Uterus (tissue), 4 donors: Measurements from ENCODE around the gene MCUR1. TPM values are rescaled to one million over a fixed set of nuclear protein-coding genes. Genes with fewer than 3 reads are reported as not detected.

ENCODE experiments used
- DNase-seq, 2 donors: peaks; one replicate each; pipeline ENCODE4 v3.0.0-alpha.2; 2019 to 2020
- H3K27ac ChIP-seq, 2 donors: fragments of 200-600 bp; sonication (generic); 1 replicate in 1 of 2; 2 replicates in 1 of 2; pipeline ENCODE4 v1.5.1; 2016 to 2018
- H3K27me3 ChIP-seq, 2 donors: fragments of 200-600 bp; sonication (generic); one replicate each; pipeline ENCODE4 v1.5.1; 2018 to 2019; ENCODE audit warnings: control low read depth in 1 of 2
- H3K36me3 ChIP-seq, 2 donors: fragments of 200-600 bp; sonication (generic); one replicate each; pipeline ENCODE4 v1.5.1; 2019; ENCODE audit warnings: control low read depth in 1 of 2
- H3K4me1 ChIP-seq, 2 donors: fragments of 200-600 bp; sonication (generic); one replicate each; pipeline ENCODE4 v1.5.1; 2018 to 2019; ENCODE audit warnings: control low read depth in 1 of 2
- H3K4me3 ChIP-seq, 2 donors: fragments of 200-600 bp; sonication (generic); 1 replicate in 1 of 2; 2 replicates in 1 of 2; pipeline ENCODE4 v1.5.1; 2018 to 2019; ENCODE audit warnings: mild to moderate bottlenecking in 1 of 2
- H3K9me3 ChIP-seq, 2 donors: fragments of 200-600 bp; sonication (generic); one replicate each; pipeline ENCODE4 v1.5.1; 2019; ENCODE audit warnings: control low read depth in 1 of 2
- POLR2A ChIP-seq, 2 donors: fragments of 450-650 bp; IDR thresholded peaks; one replicate each; pipeline ENCODE4 v1.6.1; 2016; ENCODE audit warnings: antibody characterized with exemption in 2 of 2, mild to moderate bottlenecking in 1 of 2, moderate library complexity in 1 of 2
- intact Hi-C: fragments of 100-400 bp; cut with DNase I; formaldehyde crosslinking; loops from one replicate; pipeline ENCODE4 v1.15.1; 2023; ENCODE audit warnings: low total_unique reads
- total RNA-seq, 4 donors: library from RNA; depleted of rRNA in 3 of 4; stranded (reverse); fragments of >200 nt in 3 of 4; gene quantifications; one replicate each; pipeline versions ENCODE4 v1.1.0 to v1.2.4, GENCODE V29; 2014 to 2023
- TF ChIP-seq, protein P1 (sequence below), 4 experiments: fragments of 200-600 bp in 2 of 4; fragments of 450-650 bp in 2 of 4; sonication (generic) in 2 of 4; IDR thresholded peaks; one replicate each; pipeline ENCODE4 v1.5.1; 2016 to 2019; ENCODE audit warnings: antibody characterized with exemption in 4 of 4, mild to moderate bottlenecking in 2 of 4, moderate library complexity in 1 of 4
- donor health status: DM: yes; HTN: yes; CAD: no.

The MCUR1 gene
- total RNA-seq, 4 donors from 2014 or later, result 9.4 to 16.5 (median 13.3) TPM

DNA sequence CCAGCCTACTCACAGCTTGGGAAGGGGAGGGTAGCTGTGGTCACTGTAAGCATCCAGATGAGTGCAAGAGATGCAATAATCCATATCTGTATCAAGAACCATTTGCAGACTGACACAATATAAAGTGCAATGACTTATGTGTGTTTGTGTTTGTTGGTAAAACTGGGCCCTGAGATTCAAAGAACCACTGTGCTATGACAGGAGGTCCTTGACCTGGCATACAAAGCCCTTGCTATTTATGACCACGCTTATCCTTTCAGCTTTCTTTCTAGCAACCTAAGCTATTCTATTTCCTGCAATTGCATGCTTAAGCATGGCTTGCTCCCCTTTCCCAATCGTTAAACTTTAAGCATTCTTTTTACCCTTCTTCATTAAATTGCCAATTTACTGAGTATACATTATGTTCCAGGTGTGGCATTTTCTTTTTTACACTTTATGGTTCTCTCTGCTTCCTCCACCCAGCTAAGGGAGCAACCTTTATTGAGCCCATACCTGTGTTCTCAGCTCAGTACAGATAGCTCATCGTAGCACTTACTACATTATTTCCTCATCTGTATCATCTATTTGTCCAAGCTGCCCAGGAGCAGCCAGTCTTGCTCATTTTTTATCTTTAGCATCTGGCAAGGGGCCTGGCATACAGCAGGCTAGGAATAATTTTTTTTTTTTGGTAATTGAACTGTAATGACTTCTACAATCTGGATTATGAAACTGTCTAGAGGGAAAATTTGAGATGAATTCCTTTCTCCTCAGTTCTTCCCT lies 3.5 kb downstream of the MCUR1 start:
- intact Hi-C loops, result no loop called here
- DNase-seq, result no peak
- Histone ChIP-seq H3K36me3 (no peaks in the 10 kb centered on the region), H3K27ac (peak overlapping the region; percentile 33 to 67), H3K4me3 (no peak overlapping the region), H3K4me1 (no peaks in the 10 kb centered on the region), H3K9me3 (no peaks in the 10 kb centered on the region), H3K27me3 (no peaks in the 10 kb centered on the region)
- no peak for TF ChIP-seq POLR2A (IDR thresholded peaks at IDR 0.05)
- TF ChIP-seq, protein P1, sequence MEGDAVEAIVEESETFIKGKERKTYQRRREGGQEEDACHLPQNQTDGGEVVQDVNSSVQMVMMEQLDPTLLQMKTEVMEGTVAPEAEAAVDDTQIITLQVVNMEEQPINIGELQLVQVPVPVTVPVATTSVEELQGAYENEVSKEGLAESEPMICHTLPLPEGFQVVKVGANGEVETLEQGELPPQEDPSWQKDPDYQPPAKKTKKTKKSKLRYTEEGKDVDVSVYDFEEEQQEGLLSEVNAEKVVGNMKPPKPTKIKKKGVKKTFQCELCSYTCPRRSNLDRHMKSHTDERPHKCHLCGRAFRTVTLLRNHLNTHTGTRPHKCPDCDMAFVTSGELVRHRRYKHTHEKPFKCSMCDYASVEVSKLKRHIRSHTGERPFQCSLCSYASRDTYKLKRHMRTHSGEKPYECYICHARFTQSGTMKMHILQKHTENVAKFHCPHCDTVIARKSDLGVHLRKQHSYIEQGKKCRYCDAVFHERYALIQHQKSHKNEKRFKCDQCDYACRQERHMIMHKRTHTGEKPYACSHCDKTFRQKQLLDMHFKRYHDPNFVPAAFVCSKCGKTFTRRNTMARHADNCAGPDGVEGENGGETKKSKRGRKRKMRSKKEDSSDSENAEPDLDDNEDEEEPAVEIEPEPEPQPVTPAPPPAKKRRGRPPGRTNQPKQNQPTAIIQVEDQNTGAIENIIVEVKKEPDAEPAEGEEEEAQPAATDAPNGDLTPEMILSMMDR (IDR thresholded peaks at IDR 0.05), result no peak

DNA sequence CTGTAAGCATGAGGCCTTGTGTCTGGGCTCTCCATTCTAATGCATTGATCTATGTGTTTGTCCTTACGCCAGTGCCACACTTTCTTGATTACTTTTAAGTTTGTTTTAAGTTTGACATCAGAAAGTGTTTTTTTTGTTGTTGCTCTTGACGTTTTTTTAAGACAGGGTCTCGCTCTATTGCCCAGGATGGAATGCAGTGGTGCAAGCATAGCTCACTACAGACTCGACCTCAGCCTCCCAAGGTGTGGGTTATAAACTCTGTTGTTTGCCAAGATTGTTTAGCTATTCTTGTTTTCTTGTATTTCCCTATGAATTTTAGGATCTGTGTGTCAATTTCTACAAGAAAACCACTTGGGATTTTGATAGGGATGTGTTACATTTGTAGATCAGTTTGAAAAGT lies 5.6 kb downstream of the MCUR1 start:
- H3K27me3 ChIP-seq, result no peaks in the 10 kb centered on the region
- no peaks in the 10 kb centered on the region for H3K9me3 ChIP-seq
- H3K4me1 ChIP-seq, result no peaks in the 10 kb centered on the region
- no peak overlapping the region for H3K4me3 ChIP-seq
- intact Hi-C loops, result no loop called here
- TF ChIP-seq, protein P1 (IDR thresholded peaks at IDR 0.05), result no peak
- TF ChIP-seq POLR2A (IDR thresholded peaks at IDR 0.05), result no peak
- H3K27ac ChIP-seq, result no peak overlapping the region
- no peak for DNase-seq
- H3K36me3 ChIP-seq, result no peaks in the 10 kb centered on the region

DNA sequence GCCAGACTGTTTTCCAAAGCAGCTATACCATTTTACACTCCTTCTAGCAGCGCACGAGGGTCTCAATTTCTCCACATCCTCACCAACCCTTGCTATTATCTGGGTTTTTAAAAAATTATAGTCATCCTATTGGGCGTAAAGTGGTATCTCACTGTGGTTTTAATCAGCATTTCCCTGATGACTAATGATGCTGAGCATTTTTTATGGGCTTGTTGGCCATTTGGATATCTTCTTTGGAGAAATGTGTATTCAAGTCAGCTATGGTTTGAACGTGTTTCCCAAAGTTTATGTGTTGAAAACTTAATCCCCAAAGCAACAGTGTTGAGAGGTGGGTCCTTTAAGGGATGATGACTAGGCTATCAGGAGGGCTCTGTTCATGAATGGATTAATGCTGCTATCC lies 6.7 kb downstream of the MCUR1 start:
- DNase-seq, result no peak
- TF ChIP-seq, protein P1 (IDR thresholded peaks at IDR 0.05), result no peak
- no peak for TF ChIP-seq POLR2A (IDR thresholded peaks at IDR 0.05)
- Histone ChIP-seq H3K4me3 (no peak overlapping the region), H3K27ac (no peak overlapping the region), H3K36me3 (no peaks in the 10 kb centered on the region), H3K9me3 (no peaks in the 10 kb centered on the region), H3K27me3 (no peaks in the 10 kb centered on the region), H3K4me1 (no peaks in the 10 kb centered on the region)
- intact Hi-C loops, result no loop called here

DNA sequence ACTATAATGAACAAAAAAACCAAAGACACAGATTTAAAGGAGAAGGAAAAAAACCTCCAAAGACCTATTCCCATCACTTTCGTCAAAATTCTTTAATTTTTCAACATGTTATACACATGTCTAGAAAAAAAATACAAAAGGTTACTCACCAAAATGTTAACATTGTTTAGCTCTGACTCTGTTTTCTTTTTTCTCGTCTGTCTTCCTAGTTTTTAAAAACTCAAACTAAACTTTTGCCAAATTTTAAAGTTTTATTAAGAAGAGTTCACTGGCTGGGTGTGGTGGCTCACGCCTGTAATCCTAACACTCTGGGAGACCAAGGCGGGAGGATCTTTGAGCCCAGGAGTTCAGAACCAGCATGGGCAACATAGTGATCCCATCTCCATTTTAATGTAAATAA lies 10.8 kb downstream of the MCUR1 start:
- intact Hi-C loops, result no loop called here

DNA sequence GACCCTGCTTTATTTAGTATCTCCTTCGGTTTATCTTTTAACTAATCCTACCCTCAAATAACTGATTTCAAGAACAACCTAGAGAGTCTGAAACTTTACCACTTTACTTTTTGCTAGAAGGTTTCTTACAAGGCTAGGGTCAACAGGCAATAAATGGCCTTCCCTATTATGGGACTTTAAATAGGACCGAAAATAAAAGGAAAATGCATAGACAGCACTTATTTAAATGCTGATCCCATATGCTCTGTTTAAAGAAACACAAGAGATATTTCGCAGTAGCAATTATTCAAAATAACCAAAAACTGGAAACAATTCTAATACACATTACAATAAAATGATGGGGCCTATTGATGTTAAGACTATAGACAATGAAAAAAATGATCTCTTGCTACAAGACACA lies 13.7 kb downstream of the MCUR1 start:
- no peak overlapping the region for H3K27ac ChIP-seq
- H3K36me3 ChIP-seq, result no peaks in the 10 kb centered on the region
- intact Hi-C loops, result no loop called here
- H3K27me3 ChIP-seq, result no peaks in the 10 kb centered on the region
- no peak for DNase-seq
- no peaks in the 10 kb centered on the region for H3K9me3 ChIP-seq
- no peak overlapping the region for H3K4me3 ChIP-seq
- no peaks in the 10 kb centered on the region for H3K4me1 ChIP-seq
- no peak for TF ChIP-seq POLR2A (IDR thresholded peaks at IDR 0.05)
- TF ChIP-seq, protein P1 (IDR thresholded peaks at IDR 0.05), result no peak

More for the DNA sequence above, 10.8 kb downstream of the MCUR1 start:
- Histone ChIP-seq H3K36me3 (no peaks in the 10 kb centered on the region), H3K9me3 (no peaks in the 10 kb centered on the region), H3K4me1 (no peaks in the 10 kb centered on the region), H3K4me3 (no peak overlapping the region), H3K27ac (no peak overlapping the region), H3K27me3 (no peaks in the 10 kb centered on the region)
- no peak for DNase-seq
- TF ChIP-seq, protein P1 (IDR thresholded peaks at IDR 0.05), result no peak
- no peak for TF ChIP-seq POLR2A (IDR thresholded peaks at IDR 0.05)
